NT2/D1 (cell line): ENCODE measurements around the gene ZXDA.

ENCODE experiments used
- SUZ12 ChIP-seq: IDR thresholded peaks from 2 replicates; pipeline ENCODE4 v1.6.1; 2011; ENCODE audit not compliant: insufficient read length, insufficient read depth; ENCODE audit errors: extremely low read depth
- YY1 ChIP-seq: IDR thresholded peaks from 2 replicates; pipeline ENCODE4 v1.6.1; 2011; ENCODE audit not compliant: insufficient read length, insufficient read depth
- ZNF274 ChIP-seq: IDR thresholded peaks from 2 replicates; pipeline ENCODE4 v1.6.1; 2011; ENCODE audit warnings: mild to moderate bottlenecking, low read depth, low read length

- no peak for TF ChIP-seq SUZ12
- TF ChIP-seq YY1 = no peak
- no peak for TF ChIP-seq ZNF274
These were observed 5.9 kb downstream of the ZXDA start for GRCh38 chrX:57904176-57904880.
